HEK293T (cell line): ENCODE measurements around the gene NEK8.

Source experiments
- CTCF ChIA-PET: fragments of 350-600 bp; formaldehyde crosslinking; extraction: SDS; loops from one replicate; lab custom pipeline; 2021; ENCODE audit warnings: antibody characterized with exemption, inconsistent platforms; lab: Yijun Ruan, JAX
- POLR2A ChIA-PET: fragments of 350-600 bp; formaldehyde crosslinking; extraction: SDS; loops from one replicate; lab custom pipeline; 2020; ENCODE audit warnings: antibody characterized with exemption, inconsistent platforms; lab: Yijun Ruan, JAX
- DNase-seq: peaks from one replicate; pipeline ENCODE4 v3.0.0; 2012; ENCODE audit warnings: mixed read lengths; ENCODE audit errors: extremely low spot score
- ARNT ChIP-seq: fragments of 450-650 bp; IDR thresholded peaks from 2 replicates; pipeline ENCODE4 v1.6.1; 2017; ENCODE audit warnings: mild to moderate bottlenecking
- BHLHE40 ChIP-seq: fragments of 450-650 bp; IDR thresholded peaks from 2 replicates; pipeline ENCODE4 v1.6.1; 2016; ENCODE audit warnings: mild to moderate bottlenecking, moderate library complexity, borderline replicate concordance
- CTBP1 ChIP-seq: fragments of 450-650 bp; IDR thresholded peaks from 2 replicates; pipeline ENCODE4 v1.6.1; 2016; ENCODE audit warnings: borderline replicate concordance
- ELF4 ChIP-seq: fragments of 450-650 bp; IDR thresholded peaks from 2 replicates; pipeline ENCODE4 v1.6.1; 2017; ENCODE audit warnings: antibody characterized with exemption
- FOXA1 ChIP-seq: fragments of 450-650 bp; IDR thresholded peaks from 2 replicates; pipeline ENCODE4 v1.6.1; 2016; ENCODE audit warnings: mild to moderate bottlenecking
- FOXK2 ChIP-seq: fragments of 450-650 bp; IDR thresholded peaks from 2 replicates; pipeline ENCODE4 v1.6.1; 2016; ENCODE audit warnings: mild to moderate bottlenecking
- FOXM1 ChIP-seq: fragments of 450-650 bp; IDR thresholded peaks from 2 replicates; pipeline ENCODE4 v1.6.1; 2017; ENCODE audit warnings: mild to moderate bottlenecking, borderline replicate concordance
- HDGF ChIP-seq: fragments of 450-650 bp; IDR thresholded peaks from 2 replicates; pipeline ENCODE4 v1.6.1; 2017; ENCODE audit warnings: antibody characterized with exemption, borderline replicate concordance
- L3MBTL2 ChIP-seq: fragments of 450-650 bp; conservative IDR thresholded peaks from 2 replicates; pipeline ENCODE4 v1.6.1; 2016; ENCODE audit warnings: mild to moderate bottlenecking
- LEF1 ChIP-seq: fragments of 450-650 bp; IDR thresholded peaks from 2 replicates; pipeline ENCODE4 v1.6.1; 2017; ENCODE audit warnings: mild to moderate bottlenecking, borderline replicate concordance
- NFRKB ChIP-seq: fragments of 450-650 bp; IDR thresholded peaks from 2 replicates; pipeline ENCODE4 v1.6.1; 2016; ENCODE audit warnings: mild to moderate bottlenecking, moderate library complexity
- PKNOX1 ChIP-seq: fragments of 450-650 bp; IDR thresholded peaks from 2 replicates; pipeline ENCODE4 v1.6.1; 2016
- SP1 ChIP-seq: fragments of 450-650 bp; IDR thresholded peaks from 2 replicates; pipeline ENCODE4 v1.6.1; 2017
- SUZ12 ChIP-seq: fragments of 450-650 bp; IDR thresholded peaks from 2 replicates; pipeline ENCODE4 v1.6.1; 2016; ENCODE audit warnings: mild to moderate bottlenecking
- TARDBP ChIP-seq: fragments of 450-650 bp; IDR thresholded peaks from 2 replicates; pipeline ENCODE4 v1.6.1; 2016
- ZNF384 ChIP-seq: fragments of 450-650 bp; IDR thresholded peaks from 2 replicates; pipeline ENCODE4 v1.6.1; 2016

The NEK8 gene

DNA sequence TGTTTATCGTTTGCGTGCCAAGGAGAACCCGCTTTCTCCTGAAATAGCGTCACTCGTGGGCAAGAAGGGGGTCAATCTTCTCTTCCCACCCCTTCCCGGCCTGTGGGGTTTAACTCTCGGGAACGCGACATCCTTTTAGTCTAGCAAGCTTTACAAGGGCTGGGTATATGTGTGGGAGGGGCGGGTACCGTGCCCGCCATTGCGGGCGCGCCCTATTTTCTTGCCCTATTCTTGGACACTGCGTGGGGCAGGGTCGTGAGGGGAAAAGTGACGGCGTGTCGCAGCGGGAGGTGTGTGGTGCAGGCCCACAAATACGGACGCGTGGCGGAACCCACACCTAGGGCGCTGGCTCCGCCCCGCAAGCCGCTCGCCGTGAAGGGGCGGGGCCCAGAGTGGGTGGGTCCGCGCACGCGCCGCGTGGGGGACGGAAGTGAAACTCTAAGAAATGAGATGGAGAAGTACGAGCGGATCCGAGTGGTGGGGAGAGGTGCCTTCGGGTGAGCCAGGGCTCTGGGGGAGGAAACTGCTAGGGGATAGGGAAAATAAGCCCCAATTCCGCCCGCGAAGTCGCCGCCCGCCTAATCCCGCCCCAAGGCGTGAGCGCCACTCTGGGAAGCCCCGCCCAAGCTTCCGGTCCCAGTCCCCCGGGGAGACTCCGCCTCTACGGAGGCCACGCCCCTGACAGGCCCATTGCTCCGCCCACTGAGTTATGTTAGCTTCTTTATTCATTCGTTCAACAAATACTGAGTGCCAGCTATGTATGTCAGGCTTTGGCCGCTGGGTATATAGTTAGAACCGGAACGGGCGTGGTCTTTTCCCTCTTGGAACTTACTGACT lies at the start of gene NEK8:
Gene NEK8 (plus strand): TSS at position 425 of the 837 bp plus-strand sequence. CDS start 26 bp downstream, at position 451.
- peak; percentile 75 for TF ChIP-seq PKNOX1
- no peak for TF ChIP-seq BHLHE40
- TF ChIP-seq TARDBP: peak; percentile 96
- TF ChIP-seq NFRKB: no peak
- 0 out of 2 replicates have a peak, but pooled peaks have one; percentile 11 for TF ChIP-seq L3MBTL2
- no peak for TF ChIP-seq FOXA1
- no peak for TF ChIP-seq FOXM1
- TF ChIP-seq SP1: no peak
- TF ChIP-seq ARNT: no peak
- TF ChIP-seq CTBP1: no peak
- TF ChIP-seq FOXK2: no peak
- TF ChIP-seq LEF1: no peak
- no peak for TF ChIP-seq ZNF384
- no peak for TF ChIP-seq ELF4
- DNase-seq: peak; percentile 81
- ChIA-PET POLR2A (interaction anchor here (0.7 to 11.6 kb wide), 27 partner anchors 9 to 388 kb away, joined by 3 to 409 read pairs (median 6); partner anchors contain the start of genes FAM222B, FLOT2, PHF12 and PROCA1), CTCF (interaction anchor here (0.6 to 6.7 kb wide), 16 partner anchors 12 to 388 kb away, joined by 3 to 185 read pairs (median 8); partner anchors contain the start of genes PHF12, PROCA1 and TRAF4)

DNA sequence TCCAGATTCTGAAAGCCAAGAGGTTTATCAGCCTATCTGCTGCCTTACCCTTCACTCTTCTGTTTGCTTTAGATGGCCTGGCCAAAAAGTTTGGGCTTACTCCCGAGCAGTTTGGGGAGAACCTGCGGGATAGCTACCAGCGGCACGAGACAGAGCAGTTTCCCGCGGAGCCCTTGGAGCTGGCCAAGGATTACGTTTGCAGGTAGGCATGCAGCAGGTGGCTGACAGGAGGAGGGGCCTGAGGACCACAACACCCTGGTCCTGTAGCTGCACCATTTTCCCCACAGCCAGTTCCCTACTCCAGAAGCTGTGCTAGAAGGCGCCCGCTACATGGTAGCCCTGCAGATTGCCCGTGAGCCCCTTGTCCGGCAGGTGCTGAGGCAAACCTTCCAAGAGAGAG lies 45.9 kb upstream of the NEK8 start:
- POLR2A ChIA-PET: interaction anchor here (1.2 to 4.1 kb wide), 4 partner anchors 11 to 37 kb away, joined by 3 to 14 read pairs (median 8); partner anchors contain the start of genes PROCA1, RPL23A, SDF2 and SUPT6H
- no peak for TF ChIP-seq SUZ12
- no peak for TF ChIP-seq SP1
- no peak for TF ChIP-seq FOXK2
- TF ChIP-seq TARDBP: no peak
- TF ChIP-seq ZNF384: no peak
- TF ChIP-seq ARNT: no peak
- no peak for TF ChIP-seq FOXA1
- TF ChIP-seq L3MBTL2: no peak
- TF ChIP-seq PKNOX1: no peak
- no peak for TF ChIP-seq HDGF
- no peak for TF ChIP-seq ELF4
- no peak for TF ChIP-seq FOXM1
- no peak for DNase-seq
- CTCF ChIA-PET: no interaction called here

- ChIA-PET POLR2A (interaction anchor here (2.0 kb wide), 1 partner anchor 36 kb away, joined by 4 read pairs; no protein-coding TSS in a partner anchor), CTCF (no interaction called here)
- no peak for DNase-seq
- TF ChIP-seq FOXM1 (no peak), HDGF (no peak), CTBP1 (no peak), NFRKB (no peak), SUZ12 (no peak)
Measured at GRCh38 chr17:28684963-28685362, 43.6 kb upstream of the NEK8 start.

GRCh38 chr17:28685366-28685765 lies 43.2 kb upstream of the NEK8 start:
- POLR2A ChIA-PET: interaction anchor here (2.0 kb wide), 1 partner anchor 36 kb away, joined by 4 read pairs; no protein-coding TSS in a partner anchor
- CTCF ChIA-PET: interaction anchor here (0.7 kb wide), 1 partner anchor 15 kb away, joined by 3 read pairs; no protein-coding TSS in a partner anchor
- TF ChIP-seq SUZ12: no peak
- TF ChIP-seq L3MBTL2: no peak
- TF ChIP-seq LEF1: no peak
- TF ChIP-seq TARDBP: no peak
- TF ChIP-seq BHLHE40: no peak
- no peak for DNase-seq

DNA sequence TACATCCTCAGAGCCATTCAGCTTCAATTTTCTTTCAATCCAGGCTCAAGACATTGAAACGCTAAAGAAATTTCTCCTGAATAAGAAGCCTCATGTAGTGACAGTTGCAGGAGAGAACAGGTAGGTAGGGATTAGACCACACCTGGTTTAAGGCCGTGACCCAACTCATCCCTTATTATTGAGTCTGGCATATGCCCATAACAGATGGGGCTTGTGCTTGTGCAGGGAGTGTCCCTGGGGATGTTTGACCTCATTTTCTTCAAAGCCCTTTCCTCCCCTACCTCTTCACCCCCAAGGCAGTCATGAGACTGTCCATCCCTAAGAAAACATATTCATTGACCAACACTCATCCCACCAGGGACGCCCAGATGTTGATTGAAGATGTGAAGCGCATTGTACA lies 42.3 kb upstream of the NEK8 start:
- TF ChIP-seq ZNF384 (no peak), HDGF (no peak), LEF1 (no peak), TARDBP (no peak), CTBP1 (no peak), L3MBTL2 (no peak), PKNOX1 (no peak), BHLHE40 (no peak), FOXK2 (no peak)
- ChIA-PET POLR2A (interaction anchor here (0.6 kb wide), 1 partner anchor 9 kb away, joined by 3 read pairs; no protein-coding TSS in a partner anchor), CTCF (interaction anchor here (0.6 kb wide), 1 partner anchor 39 kb away, joined by 6 read pairs; no protein-coding TSS in a partner anchor)
- DNase-seq: no peak
